HL-60 (cell line): Measurements from ENCODE around the gene FPGS.

Source experiments
- POLR2AphosphoS5 ChIP-seq: IDR thresholded peaks from 2 replicates; pipeline ENCODE4 v1.6.1; 2012; ENCODE audit warnings: low read depth
- TF ChIP-seq, protein P1 (sequence below): IDR thresholded peaks from one replicate; pipeline ENCODE4 v1.5.1; 2011; ENCODE audit warnings: low read length, control low read depth, inconsistent platforms; ENCODE audit not compliant: insufficient read depth

DNA sequence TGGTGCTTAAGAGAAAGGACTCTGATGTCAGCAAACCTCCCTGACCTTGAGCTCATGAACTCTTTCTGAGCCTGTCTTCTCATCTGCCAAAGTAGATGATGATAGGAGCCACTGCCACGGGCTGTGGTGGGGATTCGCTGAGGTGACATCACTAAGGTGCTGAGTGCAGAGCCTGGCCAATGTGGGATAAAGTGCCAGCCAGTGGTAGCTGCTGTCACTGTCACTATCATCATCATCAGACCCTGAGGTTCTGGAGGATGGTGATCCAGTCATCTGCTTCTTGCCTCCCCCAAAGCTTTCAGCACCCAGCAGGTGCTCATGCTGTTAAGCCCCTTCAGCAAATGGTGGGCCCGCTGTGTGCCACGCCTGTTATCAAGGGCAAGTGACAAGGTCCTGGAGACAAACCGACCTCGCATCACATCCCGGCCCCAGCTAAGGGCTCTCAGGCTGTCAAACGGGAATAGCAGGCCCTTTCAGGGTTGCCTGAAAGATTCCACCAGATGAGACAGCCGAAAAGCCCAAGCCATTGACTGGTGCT lies 6.4 kb downstream of the FPGS start:
- TF ChIP-seq, protein P1, sequence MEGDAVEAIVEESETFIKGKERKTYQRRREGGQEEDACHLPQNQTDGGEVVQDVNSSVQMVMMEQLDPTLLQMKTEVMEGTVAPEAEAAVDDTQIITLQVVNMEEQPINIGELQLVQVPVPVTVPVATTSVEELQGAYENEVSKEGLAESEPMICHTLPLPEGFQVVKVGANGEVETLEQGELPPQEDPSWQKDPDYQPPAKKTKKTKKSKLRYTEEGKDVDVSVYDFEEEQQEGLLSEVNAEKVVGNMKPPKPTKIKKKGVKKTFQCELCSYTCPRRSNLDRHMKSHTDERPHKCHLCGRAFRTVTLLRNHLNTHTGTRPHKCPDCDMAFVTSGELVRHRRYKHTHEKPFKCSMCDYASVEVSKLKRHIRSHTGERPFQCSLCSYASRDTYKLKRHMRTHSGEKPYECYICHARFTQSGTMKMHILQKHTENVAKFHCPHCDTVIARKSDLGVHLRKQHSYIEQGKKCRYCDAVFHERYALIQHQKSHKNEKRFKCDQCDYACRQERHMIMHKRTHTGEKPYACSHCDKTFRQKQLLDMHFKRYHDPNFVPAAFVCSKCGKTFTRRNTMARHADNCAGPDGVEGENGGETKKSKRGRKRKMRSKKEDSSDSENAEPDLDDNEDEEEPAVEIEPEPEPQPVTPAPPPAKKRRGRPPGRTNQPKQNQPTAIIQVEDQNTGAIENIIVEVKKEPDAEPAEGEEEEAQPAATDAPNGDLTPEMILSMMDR = no peak
- TF ChIP-seq POLR2AphosphoS5 = no peak
